MCF 10A (cell line): ENCODE results near the gene GRIK2. TPM values are rescaled to one million over a fixed set of nuclear protein-coding genes. Genes with fewer than 3 reads are reported as not detected.

Source experiments
- BruUV-seq: library from RNA; stranded (reverse); fragments of 400-500 nt; replicated peaks from 2 replicates; lab custom pipeline; 2021; lab: Mats Ljungman, UMichigan
- CTCF ChIA-PET: fragments of 300-600 bp; sonication (Branson Sonifier 250); formaldehyde crosslinking; extraction: SDS; loops from one replicate; lab custom pipeline; 2021; ENCODE audit warnings: antibody characterized with exemption, inconsistent platforms; lab: Yijun Ruan, JAX
- POLR2A ChIA-PET: fragments of 300-600, 350-650 bp; sonication (Branson Sonifier 250); formaldehyde crosslinking; extraction: SDS; loops from one replicate; lab custom pipeline; 2020; ENCODE audit warnings: antibody characterized with exemption, inconsistent platforms; lab: Yijun Ruan, JAX
- DNase-seq: peaks from one replicate; pipeline ENCODE4 v3.0.0-alpha.2; 2018; ENCODE audit not compliant: unreplicated experiment
- H3K27ac Mint-ChIP-seq: one replicate; pipeline ENCODE4 v1.8.0; 2022; ENCODE audit warnings: mild to moderate bottlenecking, low read depth, mixed read lengths; ENCODE audit not compliant: unreplicated experiment
- H3K27me3 Mint-ChIP-seq: one replicate; pipeline ENCODE4 v1.8.0; 2022; ENCODE audit warnings: mixed read lengths; ENCODE audit not compliant: insufficient read depth, unreplicated experiment
- H3K36me3 Mint-ChIP-seq: one replicate; pipeline ENCODE4 v1.8.0; 2022; ENCODE audit warnings: mild to moderate bottlenecking, moderate library complexity, mixed read lengths; ENCODE audit not compliant: insufficient read depth, unreplicated experiment
- H3K4me1 Mint-ChIP-seq: one replicate; pipeline ENCODE4 v1.8.0; 2022; ENCODE audit warnings: mixed read lengths; ENCODE audit not compliant: insufficient read depth, unreplicated experiment
- H3K4me3 Mint-ChIP-seq: one replicate; pipeline ENCODE4 v1.8.0; 2022; ENCODE audit warnings: mild to moderate bottlenecking, moderate library complexity, mixed read lengths; ENCODE audit not compliant: unreplicated experiment
- H3K9me3 Mint-ChIP-seq: one replicate; pipeline ENCODE4 v1.8.0; 2022; ENCODE audit warnings: mixed read lengths; ENCODE audit not compliant: unreplicated experiment
- intact Hi-C: fragments of 100-400 bp; cut with micrococcal nuclease; formaldehyde crosslinking; loops from 2 replicates; pipeline ENCODE4 v1.14.1; 2022
- total RNA-seq: library from RNA; stranded (reverse); gene quantifications from 2 replicates; pipeline ENCODE4 v1.2.3, GENCODE V29; 2022
- TF ChIP-seq, protein P1 (sequence below): fragments of 200-600 bp; IDR thresholded peaks from one replicate; pipeline ENCODE4 v1.8.0; 2022; ENCODE audit warnings: antibody characterized with exemption, mild to moderate bottlenecking; ENCODE audit not compliant: unreplicated experiment

Gene GRIK2
- total RNA-seq, 1 experiment from 2014 or later, result 0.89 TPM

DNA sequence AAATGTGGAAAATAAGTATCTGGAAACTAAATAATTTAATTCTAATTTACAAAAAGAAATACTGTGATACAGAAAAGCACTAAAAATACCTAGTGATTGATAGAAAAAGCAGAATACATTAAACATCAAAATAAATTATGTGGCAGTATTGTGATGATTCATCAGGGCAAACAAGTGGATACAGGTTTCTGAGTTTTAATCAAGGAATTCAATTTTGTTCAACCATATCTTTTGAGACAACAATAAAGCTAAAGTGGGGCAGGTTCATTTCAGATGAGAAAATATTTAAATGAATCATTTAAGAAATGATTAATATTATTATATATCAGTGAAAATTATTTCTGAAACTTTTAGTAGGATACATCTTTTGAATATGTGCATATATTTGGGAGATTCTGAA is 49.8 kb downstream of the GRIK2 start:
- no peaks in the 10 kb centered on the region for H3K4me1 Mint-ChIP-seq
- intact Hi-C loops, result no loop called here
- no peak overlapping the region for H3K4me3 Mint-ChIP-seq
- no peaks in the 10 kb centered on the region for H3K36me3 Mint-ChIP-seq
- TF ChIP-seq, protein P1, sequence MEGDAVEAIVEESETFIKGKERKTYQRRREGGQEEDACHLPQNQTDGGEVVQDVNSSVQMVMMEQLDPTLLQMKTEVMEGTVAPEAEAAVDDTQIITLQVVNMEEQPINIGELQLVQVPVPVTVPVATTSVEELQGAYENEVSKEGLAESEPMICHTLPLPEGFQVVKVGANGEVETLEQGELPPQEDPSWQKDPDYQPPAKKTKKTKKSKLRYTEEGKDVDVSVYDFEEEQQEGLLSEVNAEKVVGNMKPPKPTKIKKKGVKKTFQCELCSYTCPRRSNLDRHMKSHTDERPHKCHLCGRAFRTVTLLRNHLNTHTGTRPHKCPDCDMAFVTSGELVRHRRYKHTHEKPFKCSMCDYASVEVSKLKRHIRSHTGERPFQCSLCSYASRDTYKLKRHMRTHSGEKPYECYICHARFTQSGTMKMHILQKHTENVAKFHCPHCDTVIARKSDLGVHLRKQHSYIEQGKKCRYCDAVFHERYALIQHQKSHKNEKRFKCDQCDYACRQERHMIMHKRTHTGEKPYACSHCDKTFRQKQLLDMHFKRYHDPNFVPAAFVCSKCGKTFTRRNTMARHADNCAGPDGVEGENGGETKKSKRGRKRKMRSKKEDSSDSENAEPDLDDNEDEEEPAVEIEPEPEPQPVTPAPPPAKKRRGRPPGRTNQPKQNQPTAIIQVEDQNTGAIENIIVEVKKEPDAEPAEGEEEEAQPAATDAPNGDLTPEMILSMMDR, result no peak
- DNase-seq, result no peak
- H3K27me3 Mint-ChIP-seq, result no peaks in the 10 kb centered on the region
- no peak overlapping the region for H3K27ac Mint-ChIP-seq
- no peaks in the 10 kb centered on the region for H3K9me3 Mint-ChIP-seq
- no TSS peak for BruUV-seq
- POLR2A ChIA-PET, result interaction anchor here (0.5 kb wide), 1 partner anchor 718 kb away, joined by 3 read pairs; no protein-coding TSS in a partner anchor
- CTCF ChIA-PET, result no interaction called here

DNA sequence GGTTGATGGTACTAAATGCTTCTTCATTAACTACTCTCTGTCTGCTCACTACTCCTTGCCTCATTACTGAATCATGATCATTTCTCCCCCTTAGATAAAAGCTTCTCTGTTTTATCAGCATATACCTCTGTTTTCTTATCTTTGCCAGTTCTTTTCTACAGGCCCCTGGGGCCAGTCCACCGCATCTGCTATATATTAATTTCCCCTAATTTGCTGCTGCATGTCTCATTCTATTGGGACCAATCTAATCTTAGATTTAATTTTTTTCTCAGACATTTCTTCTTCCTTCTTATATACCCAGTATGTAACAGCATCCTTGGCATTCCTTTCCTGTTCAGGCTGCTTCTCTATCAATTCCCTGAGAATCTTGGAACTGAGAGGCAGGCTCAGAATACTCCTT is 51.2 kb downstream of the GRIK2 start:
- H3K9me3 Mint-ChIP-seq, result no peaks in the 10 kb centered on the region
- POLR2A ChIA-PET, result no interaction called here
- no peaks in the 10 kb centered on the region for H3K4me1 Mint-ChIP-seq
- H3K36me3 Mint-ChIP-seq, result peaks cover 4% of the 10 kb centered on the region
- TF ChIP-seq, protein P1, result no peak
- CTCF ChIA-PET, result no interaction called here
- no peak for DNase-seq
- intact Hi-C loops, result no loop called here
- no TSS peak for BruUV-seq
- H3K27me3 Mint-ChIP-seq, result no peaks in the 10 kb centered on the region
- no peak overlapping the region for H3K27ac Mint-ChIP-seq
- no peak overlapping the region for H3K4me3 Mint-ChIP-seq

DNA sequence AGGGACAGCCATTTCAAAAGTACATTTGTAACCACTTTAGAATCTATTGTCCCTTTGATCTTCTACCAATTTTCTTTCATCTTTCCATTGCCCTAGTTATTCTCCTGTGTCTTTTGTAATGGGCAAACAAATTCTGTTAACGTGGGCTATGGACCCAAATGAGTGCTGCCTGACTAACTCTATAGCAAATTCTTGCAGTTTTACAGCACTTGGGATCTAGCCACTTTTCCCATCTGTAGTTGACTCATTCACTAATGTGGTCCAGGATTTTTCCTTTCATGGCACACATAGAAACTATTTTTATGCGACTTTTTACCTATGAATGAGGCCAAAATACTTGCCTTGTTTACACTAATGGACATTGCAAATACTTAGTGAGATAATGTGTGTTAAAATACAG is 52.0 kb downstream of the GRIK2 start:
- no TSS peak for BruUV-seq

DNA sequence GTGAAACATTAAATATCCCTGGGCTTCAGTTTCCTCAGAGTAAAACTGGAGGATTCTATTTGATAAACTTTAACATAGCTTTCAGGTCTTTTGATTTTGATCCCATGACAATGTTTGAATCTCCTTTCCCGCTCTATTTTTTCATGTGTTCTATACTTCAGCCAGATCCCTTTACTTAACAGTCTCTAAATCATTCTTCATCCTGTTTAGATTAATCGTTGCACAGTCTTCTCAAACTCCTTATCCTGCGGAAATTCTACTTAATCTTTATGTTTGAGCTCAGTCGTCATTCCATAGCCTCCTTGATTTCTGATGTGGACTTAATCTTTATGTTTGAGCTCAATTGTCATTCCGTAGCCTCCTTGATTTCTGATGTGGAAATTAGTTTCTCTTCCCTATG is 57.4 kb downstream of the GRIK2 start:
- TF ChIP-seq, protein P1, result no peak
- no TSS peak for BruUV-seq
- Mint-ChIP-seq H3K36me3 (peaks cover 6% of the 10 kb centered on the region), H3K27ac (no peak overlapping the region), H3K27me3 (no peaks in the 10 kb centered on the region), H3K4me3 (no peak overlapping the region), H3K4me1 (no peaks in the 10 kb centered on the region), H3K9me3 (no peaks in the 10 kb centered on the region)
- ChIA-PET CTCF (no interaction called here), POLR2A (interaction anchor here (0.8 kb wide), 1 partner anchor 11 kb away, joined by 3 read pairs; no protein-coding TSS in a partner anchor)
- DNase-seq, result no peak
- intact Hi-C loops, result no loop called here

More for the DNA sequence above, 52.0 kb downstream of the GRIK2 start:
- Mint-ChIP-seq H3K27ac (no peak overlapping the region), H3K36me3 (peaks cover 6% of the 10 kb centered on the region), H3K4me1 (no peaks in the 10 kb centered on the region), H3K4me3 (no peak overlapping the region), H3K27me3 (no peaks in the 10 kb centered on the region), H3K9me3 (no peaks in the 10 kb centered on the region)
- TF ChIP-seq, protein P1, result no peak
- CTCF ChIA-PET, result no interaction called here
- no peak for DNase-seq
- POLR2A ChIA-PET, result no interaction called here
- intact Hi-C loops, result no loop called here
